ENCODE measurements around the gene MED17.

GRCh38 chr11:93757301-93757700 lies 26.8 kb upstream of the MED17 start:
- TF ChIP-seq CTCF (conservative IDR thresholded peaks at IDR 0.05) (no peak), ZFX (IDR thresholded peaks at IDR 0.05) (no peak)

All from C4-2B (cell line).